ENCODE measurements around the gene ABCB6.

DNA sequence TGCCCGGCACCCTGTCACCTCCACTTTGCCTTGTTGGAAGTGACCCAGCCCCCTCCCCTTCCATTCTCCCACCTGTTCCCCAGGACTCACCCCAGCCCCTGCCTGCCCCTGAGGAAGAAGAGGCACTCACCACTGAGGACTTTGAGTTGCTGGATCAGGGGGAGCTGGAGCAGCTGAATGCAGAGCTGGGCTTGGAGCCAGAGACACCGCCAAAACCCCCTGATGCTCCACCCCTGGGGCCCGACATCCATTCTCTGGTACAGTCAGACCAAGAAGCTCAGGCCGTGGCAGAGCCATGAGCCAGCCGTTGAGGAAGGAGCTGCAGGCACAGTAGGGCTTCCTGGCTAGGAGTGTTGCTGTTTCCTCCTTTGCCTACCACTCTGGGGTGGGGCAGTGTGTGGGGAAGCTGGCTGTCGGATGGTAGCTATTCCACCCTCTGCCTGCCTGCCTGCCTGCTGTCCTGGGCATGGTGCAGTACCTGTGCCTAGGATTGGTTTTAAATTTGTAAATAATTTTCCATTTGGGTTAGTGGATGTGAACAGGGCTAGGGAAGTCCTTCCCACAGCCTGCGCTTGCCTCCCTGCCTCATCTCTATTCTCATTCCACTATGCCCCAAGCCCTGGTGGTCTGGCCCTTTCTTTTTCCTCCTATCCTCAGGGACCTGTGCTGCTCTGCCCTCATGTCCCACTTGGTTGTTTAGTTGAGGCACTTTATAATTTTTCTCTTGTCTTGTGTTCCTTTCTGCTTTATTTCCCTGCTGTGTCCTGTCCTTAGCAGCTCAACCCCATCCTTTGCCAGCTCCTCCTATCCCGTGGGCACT, 36.2 kb downstream of the ABCB6 start:
- TF ChIP-seq, protein P1, sequence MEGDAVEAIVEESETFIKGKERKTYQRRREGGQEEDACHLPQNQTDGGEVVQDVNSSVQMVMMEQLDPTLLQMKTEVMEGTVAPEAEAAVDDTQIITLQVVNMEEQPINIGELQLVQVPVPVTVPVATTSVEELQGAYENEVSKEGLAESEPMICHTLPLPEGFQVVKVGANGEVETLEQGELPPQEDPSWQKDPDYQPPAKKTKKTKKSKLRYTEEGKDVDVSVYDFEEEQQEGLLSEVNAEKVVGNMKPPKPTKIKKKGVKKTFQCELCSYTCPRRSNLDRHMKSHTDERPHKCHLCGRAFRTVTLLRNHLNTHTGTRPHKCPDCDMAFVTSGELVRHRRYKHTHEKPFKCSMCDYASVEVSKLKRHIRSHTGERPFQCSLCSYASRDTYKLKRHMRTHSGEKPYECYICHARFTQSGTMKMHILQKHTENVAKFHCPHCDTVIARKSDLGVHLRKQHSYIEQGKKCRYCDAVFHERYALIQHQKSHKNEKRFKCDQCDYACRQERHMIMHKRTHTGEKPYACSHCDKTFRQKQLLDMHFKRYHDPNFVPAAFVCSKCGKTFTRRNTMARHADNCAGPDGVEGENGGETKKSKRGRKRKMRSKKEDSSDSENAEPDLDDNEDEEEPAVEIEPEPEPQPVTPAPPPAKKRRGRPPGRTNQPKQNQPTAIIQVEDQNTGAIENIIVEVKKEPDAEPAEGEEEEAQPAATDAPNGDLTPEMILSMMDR (IDR thresholded peaks at IDR 0.05): no peak
- no peak for TF ChIP-seq POLR2A (IDR thresholded peaks at IDR 0.05)

Measured in vagina (tissue), 2 donors.